H4 (cell line): ENCODE measurements around the gene CACNB3. TPM values are rescaled to one million over a fixed set of nuclear protein-coding genes. Genes with fewer than 3 reads are reported as not detected.
A peak's percentile ranks its signal among the peaks of the same experiment; 100 is the strongest.
"Not testable (repeated sequence)": the region's sequence is repeated elsewhere in the genome, so short reads cannot be mapped to it uniquely, and the experiment has no call there.

ENCODE experiments used
- DNase-seq: peaks from one replicate; pipeline ENCODE4 v3.0.0-alpha.2; 2015; ENCODE audit warnings: low spot score
- total RNA-seq: library from RNA; depleted of rRNA; stranded (reverse); fragments of >200 nt; shearing (Covaris generic); gene quantifications from 2 replicates; pipeline ENCODE4 v1.2.3, GENCODE V29; 2014; rRNA removed

The CACNB3 gene
- total RNA-seq, 1 experiment from 2014 or later, result 17.7 TPM

- DNase-seq, result not testable (repeated sequence)
Observed at GRCh38 chr12:48854932-48855331, 36.6 kb downstream of the CACNB3 start.

- DNase-seq, result no peak
Observed at GRCh38 chr12:48856379-48856778, 38.1 kb downstream of the CACNB3 start.

GRCh38 chr12:48857278-48857994 is 39.1 kb downstream of the CACNB3 start:
- DNase-seq, result no peak

- DNase-seq, result no peak
Observed at GRCh38 chr12:48858043-48858442, 39.7 kb downstream of the CACNB3 start.

GRCh38 chr12:48859607-48860006 is 41.3 kb downstream of the CACNB3 start:
- DNase-seq, result no peak

GRCh38 chr12:48860236-48860635 is 41.9 kb downstream of the CACNB3 start:
- not testable (repeated sequence) for DNase-seq

- no peak for DNase-seq
Observed at GRCh38 chr12:48861111-48861510, 42.8 kb downstream of the CACNB3 start.

GRCh38 chr12:48862760-48863159 is 44.5 kb downstream of the CACNB3 start:
- DNase-seq, result no peak

GRCh38 chr12:48863291-48863690 is 45.0 kb downstream of the CACNB3 start:
- no peak for DNase-seq

- peak; percentile 83 for DNase-seq
Observed at GRCh38 chr12:48865281-48866051, 47.2 kb downstream of the CACNB3 start, which contains the start of gene RND1. TSS of gene RND1 (minus strand) at chr12:48865870. CDS start at chr12:48865767, 103 bp downstream.

GRCh38 chr12:48866052-48866711 is 47.9 kb downstream of the CACNB3 start:
- DNase-seq, result no peak

GRCh38 chr12:48868451-48868850 is 50.2 kb downstream of the CACNB3 start:
- DNase-seq, result no peak

GRCh38 chr12:48869191-48869590 is 50.9 kb downstream of the CACNB3 start:
- no peak for DNase-seq

DNA sequence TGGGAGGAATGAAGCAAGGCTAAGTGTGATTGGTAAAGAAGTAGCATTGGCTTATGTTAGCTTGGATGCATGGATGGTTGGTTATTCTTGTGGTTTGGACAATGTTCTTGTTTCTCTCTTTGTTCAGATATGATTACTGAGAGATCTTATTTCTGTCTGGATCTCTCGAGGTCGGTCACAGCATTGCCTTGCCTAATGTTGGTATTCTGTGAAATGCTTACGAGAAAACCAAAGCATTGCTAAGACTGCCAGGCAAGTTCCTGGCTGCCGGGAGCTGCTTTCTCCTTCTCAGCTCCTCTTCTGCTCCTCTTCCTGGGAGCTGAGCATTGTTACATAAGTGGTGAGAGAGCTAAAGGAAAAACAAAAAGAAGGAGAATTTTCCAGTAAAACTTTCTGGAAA is 54.8 kb downstream of the CACNB3 start:
- DNase-seq, result no peak

GRCh38 chr12:48873534-48873933 is 55.2 kb downstream of the CACNB3 start:
- not testable (repeated sequence) for DNase-seq

- no peak for DNase-seq
Observed at GRCh38 chr12:48875944-48876515, 57.7 kb downstream of the CACNB3 start.

Other genes with a start within 250 kb of the CACNB3 start
- not detected in 2 replicates for gene LALBA, start 248.4 kb upstream of the CACNB3 start, total RNA-seq
- 70.0 and 87.5 TPM in 2 replicates for gene KANSL2, start 136.3 kb upstream of the CACNB3 start, total RNA-seq
- 25.7 and 26.9 TPM in 2 replicates for gene CCNT1, start 101.8 kb upstream of the CACNB3 start, total RNA-seq
- gene ADCY6, start 29.4 kb upstream of the CACNB3 start, total RNA-seq, result 7.8 and 8.5 TPM in 2 replicates
- gene DDX23, start 33.7 kb downstream of the CACNB3 start, total RNA-seq, result 65.5 and 75.0 TPM in 2 replicates
- 0.06 and 0.14 TPM in 2 replicates for gene RND1, start 47.4 kb downstream of the CACNB3 start, total RNA-seq
- gene FKBP11, start 107.0 kb downstream of the CACNB3 start, total RNA-seq, result 12.1 and 14.2 TPM in 2 replicates
- gene ARF3, start 139.0 kb downstream of the CACNB3 start, total RNA-seq, result 111 and 127 TPM in 2 replicates
- 0.08 TPM in 1 of 2 replicates, not detected in the other for gene WNT10B, start 153.2 kb downstream of the CACNB3 start, total RNA-seq
- gene WNT1, start 159.8 kb downstream of the CACNB3 start, total RNA-seq, result not detected in 2 replicates
- gene DDN, start 180.9 kb downstream of the CACNB3 start, total RNA-seq, result 0.06 and 0.14 TPM in 2 replicates
- gene PRKAG1, start 200.3 kb downstream of the CACNB3 start, total RNA-seq, result 94.4 and 105 TPM in 2 replicates
- 6.9 and 9.4 TPM in 2 replicates for gene KMT2D, start 242.3 kb downstream of the CACNB3 start, total RNA-seq